ENCODE results near the gene RARB. TPM values are rescaled to one million over a fixed set of nuclear protein-coding genes. Genes with fewer than 3 reads are reported as not detected.

The RARB gene
- total RNA-seq, 1 experiment from 2014 or later = not detected

- in situ Hi-C loops (cut with HindIII; ENCODE audit: low sequenced_read_pairs) = no loop called here
- DNase-seq (ENCODE audit: low spot score) = no peak
Measured at GRCh38 chr3:25584011-25584789, 156.1 kb downstream of the RARB start.

DNA sequence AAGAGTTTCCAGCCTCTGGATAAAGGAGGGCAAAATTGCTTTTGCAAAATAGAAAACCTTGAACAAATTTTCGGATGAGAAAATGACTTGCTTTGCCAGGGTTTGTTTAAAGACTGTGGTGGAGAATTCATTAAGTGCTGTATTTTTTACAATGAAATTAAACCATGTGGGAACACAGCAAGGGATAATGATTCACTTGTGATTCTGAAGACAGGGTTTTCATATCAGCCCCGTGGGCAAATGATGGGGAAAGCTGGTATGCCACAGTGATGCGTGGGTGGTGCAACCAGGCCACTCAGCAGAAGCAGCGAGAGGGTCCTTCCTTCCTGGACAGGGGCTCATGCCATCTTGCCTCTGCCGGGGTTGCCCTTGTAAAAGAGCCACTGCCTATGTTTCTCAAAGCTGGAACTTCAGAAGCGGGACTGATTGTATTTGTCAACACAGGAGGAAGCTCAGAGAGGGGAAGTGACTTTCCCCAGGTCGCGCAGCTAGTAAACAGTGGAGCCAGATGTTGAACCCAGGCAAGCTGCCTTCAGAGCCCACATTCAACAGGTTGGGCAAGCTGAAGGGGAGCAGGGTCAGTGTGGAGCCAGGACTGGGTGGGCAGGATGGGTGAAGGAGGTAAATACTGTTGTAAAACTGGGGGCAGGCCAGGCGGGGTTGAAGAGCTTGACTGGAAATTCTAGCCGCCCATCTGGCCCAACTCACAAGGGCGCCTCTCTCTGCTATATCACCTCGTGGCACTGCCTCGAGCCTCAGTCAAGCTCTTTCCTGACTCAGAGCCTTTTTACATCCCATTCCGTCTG lies 157.5 kb downstream of the RARB start:
- no peak for DNase-seq (ENCODE audit: low spot score)
- in situ Hi-C loops (cut with HindIII; ENCODE audit: low sequenced_read_pairs) = no loop called here

- DNase-seq (ENCODE audit: low spot score) = no peak
- in situ Hi-C loops (cut with HindIII; ENCODE audit: low sequenced_read_pairs) = no loop called here
Measured at GRCh38 chr3:25586167-25586505, 158.1 kb downstream of the RARB start.

- DNase-seq (ENCODE audit: low spot score) = no peak
- in situ Hi-C loops (cut with HindIII; ENCODE audit: low sequenced_read_pairs) = no loop called here
Measured at GRCh38 chr3:25586553-25586952, 158.5 kb downstream of the RARB start.

DNA sequence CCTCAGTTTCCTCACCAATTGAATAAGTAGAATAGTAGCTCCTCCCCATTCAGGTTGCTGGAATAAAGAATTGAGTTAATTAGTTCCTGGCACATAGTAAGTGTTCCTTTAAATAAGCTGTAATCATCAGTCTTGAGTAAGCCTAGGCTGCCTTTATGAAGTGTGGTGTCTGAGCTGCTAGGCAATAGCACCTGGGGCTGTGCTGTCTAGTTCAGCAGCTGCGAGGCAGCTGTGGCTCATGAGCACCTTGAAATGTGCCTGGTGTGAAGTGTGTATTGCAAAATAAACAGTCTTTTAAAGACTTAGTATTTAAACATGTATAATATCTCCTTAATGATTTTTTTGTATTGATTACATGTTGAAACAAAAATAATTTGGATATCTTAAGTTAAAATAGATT lies 159.0 kb downstream of the RARB start:
- no peak for DNase-seq (ENCODE audit: low spot score)
- in situ Hi-C loops (cut with HindIII; ENCODE audit: low sequenced_read_pairs) = no loop called here

- no peak for DNase-seq (ENCODE audit: low spot score)
- in situ Hi-C loops (cut with HindIII; ENCODE audit: low sequenced_read_pairs) = no loop called here
Measured at GRCh38 chr3:25587526-25587925, 159.5 kb downstream of the RARB start.

GRCh38 chr3:25587975-25588374 lies 159.9 kb downstream of the RARB start:
- no peak for DNase-seq (ENCODE audit: low spot score)
- in situ Hi-C loops (cut with HindIII; ENCODE audit: low sequenced_read_pairs) = no loop called here

DNA sequence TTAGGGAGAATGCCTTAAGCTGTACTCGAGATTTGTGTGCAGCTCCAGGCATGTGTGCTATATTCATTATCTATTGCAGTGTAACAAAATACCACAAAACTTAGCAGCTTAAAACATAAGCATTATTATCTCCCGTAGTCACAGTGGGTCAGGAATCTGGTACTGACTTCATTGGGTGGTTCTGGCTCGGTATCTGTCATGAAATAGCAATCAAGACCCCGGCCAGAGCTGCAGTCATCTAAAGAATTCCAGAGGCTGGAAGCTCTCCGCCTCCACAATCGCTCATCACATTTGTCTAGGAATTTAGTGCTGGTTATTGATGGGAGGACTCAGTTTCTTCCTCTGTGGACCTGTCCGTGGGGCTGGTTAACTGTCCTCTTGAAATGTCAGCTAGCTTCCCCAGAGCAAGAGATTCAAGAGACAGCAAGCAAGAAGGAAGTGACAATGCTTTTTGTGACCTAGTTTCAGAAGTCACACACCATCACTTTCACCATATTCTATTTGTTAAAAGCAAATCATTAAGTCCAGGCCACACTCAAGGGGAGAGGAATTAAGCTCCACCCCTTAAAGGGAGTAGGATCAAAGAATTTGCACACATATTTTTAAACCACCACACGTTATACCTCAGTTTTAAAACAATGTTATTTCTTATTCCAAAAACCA lies 160.5 kb downstream of the RARB start:
- in situ Hi-C loops (cut with HindIII; ENCODE audit: low sequenced_read_pairs) = no loop called here
- DNase-seq (ENCODE audit: low spot score) = no peak

GRCh38 chr3:25589104-25589782 lies 161.2 kb downstream of the RARB start:
- DNase-seq (ENCODE audit: low spot score) = no peak
- in situ Hi-C loops (cut with HindIII; ENCODE audit: low sequenced_read_pairs) = no loop called here

DNA sequence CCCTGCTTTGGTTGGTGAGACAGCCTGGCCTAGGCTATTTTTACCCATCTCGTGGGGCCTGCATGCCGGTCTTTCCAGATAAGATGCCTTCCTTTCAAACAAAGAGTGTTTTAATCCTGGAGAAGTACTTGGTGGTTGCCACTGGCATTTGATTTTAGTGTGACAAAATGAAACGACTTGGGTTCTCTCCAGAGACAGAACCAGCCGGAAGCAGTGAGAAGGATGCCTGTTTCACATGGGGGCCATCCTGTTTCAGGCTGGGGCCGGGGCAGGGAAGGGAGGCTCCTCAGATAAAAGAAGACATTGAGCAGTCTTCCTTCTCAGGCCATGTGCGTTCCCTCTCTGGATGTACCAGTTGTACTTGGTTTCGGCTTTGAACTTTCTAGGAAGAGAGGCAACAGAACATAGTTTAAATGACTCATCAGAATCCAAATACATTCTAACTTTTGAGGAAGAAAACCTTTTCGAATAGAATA lies 161.8 kb downstream of the RARB start:
- DNase-seq (ENCODE audit: low spot score) = no peak
- in situ Hi-C loops (cut with HindIII; ENCODE audit: low sequenced_read_pairs) = no loop called here

DNA sequence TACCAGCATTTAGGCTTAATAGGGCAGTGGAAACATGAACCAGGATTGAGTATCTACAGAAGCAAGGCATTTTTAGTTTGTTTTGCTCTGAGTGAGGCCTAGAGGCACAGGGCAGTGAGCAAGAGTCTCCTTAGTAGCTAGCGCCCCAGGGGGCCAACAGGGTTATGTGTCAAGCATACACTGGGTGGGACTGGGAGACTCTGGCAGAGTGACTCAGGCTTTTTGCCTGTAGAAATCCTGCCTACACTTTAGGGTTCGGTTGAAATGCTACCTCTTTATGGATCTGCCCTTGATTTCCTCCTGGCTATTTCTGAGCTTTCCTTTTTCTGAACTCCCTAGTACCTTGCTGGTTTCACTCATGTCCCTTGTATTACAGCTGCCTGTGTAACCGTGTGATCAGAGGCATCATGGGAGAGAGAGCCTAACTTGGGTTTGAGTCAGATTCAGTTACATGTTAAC lies 164.5 kb downstream of the RARB start:
- no peak for DNase-seq (ENCODE audit: low spot score)
- in situ Hi-C loops (cut with HindIII; ENCODE audit: low sequenced_read_pairs) = no loop called here

GRCh38 chr3:25593001-25593400 lies 164.9 kb downstream of the RARB start:
- DNase-seq (ENCODE audit: low spot score) = no peak
- in situ Hi-C loops (cut with HindIII; ENCODE audit: low sequenced_read_pairs) = no loop called here

DNA sequence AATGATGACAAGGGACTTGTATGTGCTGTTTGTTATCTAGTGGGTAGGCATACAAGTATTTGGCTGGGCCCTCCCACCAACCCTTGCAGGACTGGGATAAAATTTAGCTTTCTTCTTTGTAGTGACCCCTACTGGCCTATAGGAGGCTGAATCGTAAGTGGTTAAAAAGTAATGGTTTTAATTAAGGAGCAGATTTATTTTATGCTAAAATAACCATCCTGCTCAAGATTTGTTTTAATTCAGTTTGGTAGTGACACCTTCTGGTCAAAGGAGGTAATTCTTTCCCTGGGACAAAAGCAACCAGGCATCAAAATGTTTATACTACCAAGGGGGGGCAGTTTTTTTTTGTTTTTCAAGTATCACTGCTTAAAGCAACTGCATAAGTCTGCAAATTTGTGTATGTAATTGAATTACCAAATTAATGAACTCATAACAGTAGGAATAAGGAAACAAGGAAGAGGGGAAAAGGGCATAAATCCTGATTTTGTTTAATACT lies 166.0 kb downstream of the RARB start:
- peak; percentile 68 for DNase-seq (ENCODE audit: low spot score)
- in situ Hi-C loops (cut with HindIII; ENCODE audit: low sequenced_read_pairs) = no loop called here

DNA sequence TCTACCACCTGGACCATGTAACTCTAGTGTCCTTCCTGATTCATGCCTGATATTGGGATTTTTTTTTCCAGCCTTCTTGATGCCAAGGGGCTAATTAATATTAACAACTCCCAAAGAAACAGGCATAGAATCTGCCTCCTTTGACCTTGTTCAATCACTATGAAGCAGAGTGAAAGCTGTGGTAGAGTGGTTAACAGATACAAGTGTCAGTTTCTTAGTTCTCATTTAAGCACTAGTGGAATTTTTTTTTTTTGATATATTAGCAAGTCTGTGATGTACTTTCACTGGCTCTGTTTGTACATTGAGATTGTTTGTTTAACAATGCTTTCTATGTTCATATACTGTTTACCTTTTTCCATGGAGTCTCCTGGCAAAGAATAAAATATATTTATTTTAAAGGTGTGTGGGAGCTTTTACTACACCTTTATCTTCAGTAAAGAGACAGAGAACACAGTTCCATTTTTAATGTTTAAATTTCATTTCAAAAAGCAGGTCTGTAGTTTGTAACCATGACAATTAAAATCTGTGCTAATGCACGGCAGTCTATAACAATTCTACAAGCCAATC lies 169.6 kb downstream of the RARB start:
- in situ Hi-C loops (cut with HindIII; ENCODE audit: low sequenced_read_pairs) = no loop called here

GRCh38 chr3:25603703-25604102 lies 175.6 kb downstream of the RARB start:
- DNase-seq (ENCODE audit: low spot score) = peak; percentile 19

More for the DNA sequence above, 169.6 kb downstream of the RARB start:
- no peak for DNase-seq (ENCODE audit: low spot score)

GRCh38 chr3:25604107-25604805 lies 176.2 kb downstream of the RARB start:
- in situ Hi-C loops (cut with HindIII; ENCODE audit: low sequenced_read_pairs) = no loop called here
- no peak for DNase-seq (ENCODE audit: low spot score)

More at GRCh38 chr3:25603703-25604102, 175.6 kb downstream of the RARB start:
- in situ Hi-C loops (cut with HindIII; ENCODE audit: low sequenced_read_pairs) = no loop called here

DNA sequence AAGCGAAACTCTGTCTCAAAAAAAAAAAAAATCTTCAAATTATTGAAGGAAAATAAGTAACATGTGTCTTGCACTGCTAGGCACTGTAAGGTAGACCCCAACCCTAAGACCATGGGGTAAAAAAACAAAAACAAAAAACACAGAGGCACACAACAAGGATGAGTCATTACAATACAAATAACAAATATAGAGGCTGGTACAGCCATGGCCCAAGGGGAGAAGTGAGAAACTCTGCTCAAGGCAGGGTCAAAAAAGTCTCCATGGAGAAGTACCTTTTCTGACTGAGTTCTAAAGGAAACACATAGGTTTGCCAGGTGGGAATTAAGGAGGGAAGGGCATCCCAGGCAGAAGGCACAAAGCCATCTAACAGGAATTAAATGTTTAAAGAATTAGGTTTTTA lies 182.1 kb downstream of the RARB start:
- in situ Hi-C loops (cut with HindIII; ENCODE audit: low sequenced_read_pairs) = no loop called here

GRCh38 chr3:25610779-25611178 lies 182.7 kb downstream of the RARB start:
- no peak for DNase-seq (ENCODE audit: low spot score)

More for the DNA sequence above, 182.1 kb downstream of the RARB start:
- no peak for DNase-seq (ENCODE audit: low spot score)

More at GRCh38 chr3:25610779-25611178, 182.7 kb downstream of the RARB start:
- in situ Hi-C loops (cut with HindIII; ENCODE audit: low sequenced_read_pairs) = no loop called here

All from G401 (cell line).